Measurements from ENCODE around the gene RMDN2.
"Not testable (repeated sequence)": the region's sequence is repeated elsewhere in the genome, so short reads cannot be mapped to it uniquely, and the experiment has no call there.

The RMDN2 gene

DNA sequence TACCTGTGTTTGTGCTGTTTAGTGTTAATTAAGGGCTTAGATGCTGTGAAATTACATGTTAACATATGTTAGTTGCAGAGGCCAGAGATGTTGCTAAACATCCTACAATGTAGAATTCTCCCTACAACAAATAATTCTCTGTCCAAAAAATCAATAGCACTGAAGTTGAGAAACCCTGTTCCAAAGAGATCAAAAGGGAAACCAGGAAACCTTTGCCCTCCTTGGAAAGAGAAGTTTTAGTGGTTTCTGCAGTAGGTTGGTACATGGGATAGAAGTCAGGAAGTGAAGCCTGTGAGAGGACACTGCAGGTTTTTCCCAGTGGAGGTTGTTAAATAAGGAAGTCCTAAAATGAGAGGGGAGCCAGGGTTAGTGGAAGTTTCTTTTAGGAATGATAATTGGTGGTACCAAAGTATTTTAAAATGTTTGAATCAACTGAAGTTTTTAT, 6.3 kb upstream of the RMDN2 start:
- TF ChIP-seq, protein P1, sequence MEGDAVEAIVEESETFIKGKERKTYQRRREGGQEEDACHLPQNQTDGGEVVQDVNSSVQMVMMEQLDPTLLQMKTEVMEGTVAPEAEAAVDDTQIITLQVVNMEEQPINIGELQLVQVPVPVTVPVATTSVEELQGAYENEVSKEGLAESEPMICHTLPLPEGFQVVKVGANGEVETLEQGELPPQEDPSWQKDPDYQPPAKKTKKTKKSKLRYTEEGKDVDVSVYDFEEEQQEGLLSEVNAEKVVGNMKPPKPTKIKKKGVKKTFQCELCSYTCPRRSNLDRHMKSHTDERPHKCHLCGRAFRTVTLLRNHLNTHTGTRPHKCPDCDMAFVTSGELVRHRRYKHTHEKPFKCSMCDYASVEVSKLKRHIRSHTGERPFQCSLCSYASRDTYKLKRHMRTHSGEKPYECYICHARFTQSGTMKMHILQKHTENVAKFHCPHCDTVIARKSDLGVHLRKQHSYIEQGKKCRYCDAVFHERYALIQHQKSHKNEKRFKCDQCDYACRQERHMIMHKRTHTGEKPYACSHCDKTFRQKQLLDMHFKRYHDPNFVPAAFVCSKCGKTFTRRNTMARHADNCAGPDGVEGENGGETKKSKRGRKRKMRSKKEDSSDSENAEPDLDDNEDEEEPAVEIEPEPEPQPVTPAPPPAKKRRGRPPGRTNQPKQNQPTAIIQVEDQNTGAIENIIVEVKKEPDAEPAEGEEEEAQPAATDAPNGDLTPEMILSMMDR (IDR thresholded peaks at IDR 0.05), result no peak
- no peak for TF ChIP-seq ZFX (IDR thresholded peaks at IDR 0.05; ENCODE audit: borderline replicate concordance)

DNA sequence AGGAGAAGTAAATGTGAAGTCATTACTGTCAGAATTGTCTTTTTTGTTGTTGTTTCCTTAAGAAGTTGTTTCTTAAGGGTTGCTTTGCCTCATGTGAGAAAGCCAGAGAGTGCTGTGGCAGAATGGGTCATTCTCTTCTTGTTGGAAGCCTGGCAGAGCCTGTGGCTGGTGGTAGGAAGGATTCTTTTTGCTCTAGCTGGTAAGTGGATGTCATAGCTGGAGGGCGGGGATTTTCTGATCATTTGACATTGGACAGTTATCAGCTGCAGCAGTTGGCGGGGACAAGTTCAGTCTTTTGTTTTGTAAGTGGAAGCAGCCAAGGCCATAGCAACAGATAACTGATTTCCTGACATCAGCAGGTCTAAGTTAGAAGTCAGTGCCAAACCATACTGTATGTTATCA, 5.5 kb upstream of the RMDN2 start:
- H3K27ac ChIP-seq, result no peak overlapping the region
- TF ChIP-seq ZFX (IDR thresholded peaks at IDR 0.05; ENCODE audit: borderline replicate concordance), result no peak
- TF ChIP-seq, protein P1 (IDR thresholded peaks at IDR 0.05), result no peak

More for the DNA sequence above, 6.3 kb upstream of the RMDN2 start:
- H3K27ac ChIP-seq, result no peak overlapping the region

DNA sequence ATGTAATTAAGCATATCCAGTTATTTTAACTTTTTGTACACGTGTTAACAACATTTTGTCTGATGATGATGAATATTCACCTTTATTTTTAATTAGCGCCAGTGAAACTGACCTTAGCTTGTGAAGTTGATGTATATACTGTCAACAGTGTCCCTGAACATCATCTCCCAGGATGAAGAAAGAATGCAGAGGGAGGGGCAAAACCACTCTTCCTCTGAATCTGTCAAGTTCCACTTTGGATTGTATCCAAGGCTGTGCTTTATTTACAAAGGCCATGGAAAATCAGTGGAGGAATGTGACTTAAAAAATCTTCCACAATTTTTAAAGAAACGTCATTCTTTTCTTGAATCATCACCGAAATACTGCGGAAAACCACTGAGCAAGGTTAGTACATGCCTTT, 4.5 kb upstream of the RMDN2 start:
- no peak overlapping the region for H3K27ac ChIP-seq
- TF ChIP-seq, protein P1 (IDR thresholded peaks at IDR 0.05), result no peak
- no peak for TF ChIP-seq ZFX (IDR thresholded peaks at IDR 0.05; ENCODE audit: borderline replicate concordance)

DNA sequence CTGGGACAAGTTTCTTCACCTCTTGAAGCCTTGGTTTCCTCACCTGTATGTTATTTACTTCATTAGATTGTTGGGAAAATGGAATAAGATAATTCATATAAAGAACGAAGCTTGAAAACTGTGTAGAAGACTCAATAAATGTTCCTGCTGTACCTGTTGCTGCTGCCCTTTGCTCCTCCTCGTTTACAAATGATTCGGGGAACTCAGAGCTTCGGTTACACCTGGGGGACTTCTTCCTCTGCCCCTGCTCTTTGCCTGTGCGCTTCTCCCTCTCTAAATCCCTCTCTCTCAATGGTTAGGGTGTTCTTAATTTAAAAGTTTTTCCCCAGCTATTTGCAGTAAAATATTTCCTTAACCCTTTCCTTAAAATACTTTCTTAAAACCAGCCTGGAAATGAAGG, 3.3 kb upstream of the RMDN2 start:
- H3K27ac ChIP-seq, result no peak overlapping the region
- TF ChIP-seq ZFX (IDR thresholded peaks at IDR 0.05; ENCODE audit: borderline replicate concordance), result no peak
- TF ChIP-seq, protein P1 (IDR thresholded peaks at IDR 0.05), result no peak

DNA sequence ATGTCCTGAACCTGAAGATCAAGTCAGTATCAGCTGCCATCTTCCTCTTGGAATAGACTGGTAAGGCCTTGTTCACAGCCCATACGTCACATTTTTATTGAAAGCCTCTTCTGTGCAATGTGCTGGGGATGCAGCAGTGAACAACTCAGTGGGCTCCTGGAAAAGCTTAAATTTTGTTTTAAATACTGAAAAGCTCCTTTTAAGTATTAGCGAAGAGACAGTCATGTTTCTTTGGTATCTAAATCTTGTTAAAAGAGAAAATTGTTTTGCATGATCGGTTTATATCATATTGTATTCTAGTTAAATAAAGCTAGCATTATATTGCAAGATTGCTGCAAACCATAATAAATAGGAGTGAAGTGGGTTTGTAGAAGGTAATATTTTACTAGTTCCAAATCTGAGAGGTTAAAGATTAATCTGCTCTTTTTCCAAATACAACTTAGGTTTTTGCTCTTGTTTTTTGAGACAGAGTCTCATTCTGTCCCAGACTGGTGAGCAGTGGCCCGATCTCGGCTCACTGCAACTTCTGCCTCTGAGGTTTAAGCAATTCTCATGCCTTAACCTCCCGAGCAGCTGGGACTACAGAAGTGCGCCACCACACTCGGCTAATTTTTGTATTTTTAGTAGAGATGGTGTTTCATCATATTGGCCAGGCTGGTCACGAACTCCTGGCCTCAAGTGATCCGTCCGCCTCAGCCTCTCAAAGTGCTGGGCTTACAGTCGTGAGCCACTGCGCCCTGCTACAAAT, 1.6 kb upstream of the RMDN2 start:
- TF ChIP-seq, protein P1 (IDR thresholded peaks at IDR 0.05), result no peak
- TF ChIP-seq ZFX (IDR thresholded peaks at IDR 0.05; ENCODE audit: borderline replicate concordance), result no peak
- H3K27ac ChIP-seq, result no peak overlapping the region

DNA sequence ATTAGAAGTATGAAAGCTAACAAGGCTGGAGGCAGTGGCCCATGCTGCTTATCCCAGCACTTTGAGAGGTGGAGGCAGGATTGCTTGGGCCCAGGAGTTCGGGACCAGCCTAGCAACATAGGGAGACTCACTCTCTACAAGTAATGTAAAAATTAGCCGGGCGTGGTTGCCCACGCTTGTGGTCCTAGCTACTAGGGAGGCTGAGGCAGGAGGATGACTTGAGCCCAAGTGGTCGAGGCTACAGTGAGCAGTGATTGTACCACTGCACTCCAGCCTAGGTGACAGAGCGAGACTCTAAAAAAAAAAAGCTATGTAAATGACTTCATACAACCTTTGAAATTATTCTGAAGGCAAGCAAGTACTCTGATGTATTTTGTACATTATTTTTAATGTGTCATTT, 1.5 kb downstream of the RMDN2 start:
- TF ChIP-seq ZFX (IDR thresholded peaks at IDR 0.05; ENCODE audit: borderline replicate concordance), result no peak
- TF ChIP-seq, protein P1 (IDR thresholded peaks at IDR 0.05), result no peak
- no peak overlapping the region for H3K27ac ChIP-seq

DNA sequence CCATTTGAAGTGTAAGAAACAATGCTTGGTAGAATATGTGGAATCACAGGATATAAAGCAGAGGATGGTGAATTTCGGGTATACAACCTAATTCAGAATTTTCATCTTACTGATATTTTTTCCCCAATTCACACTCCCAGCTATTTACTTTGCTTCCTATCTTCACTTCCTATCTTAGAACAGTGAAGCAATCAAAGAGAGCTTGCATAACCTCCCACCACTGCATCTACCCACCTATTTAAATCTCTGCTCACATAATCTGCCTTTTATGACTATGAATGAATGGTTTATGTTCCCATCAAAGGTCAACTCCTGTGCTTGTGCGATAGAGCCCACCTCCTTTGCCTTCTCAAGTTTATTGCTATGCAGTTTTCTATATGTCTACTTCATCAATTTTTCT, 3.3 kb downstream of the RMDN2 start:
- H3K27ac ChIP-seq, result no peak overlapping the region
- TF ChIP-seq, protein P1 (IDR thresholded peaks at IDR 0.05), result no peak
- no peak for TF ChIP-seq ZFX (IDR thresholded peaks at IDR 0.05; ENCODE audit: borderline replicate concordance)

DNA sequence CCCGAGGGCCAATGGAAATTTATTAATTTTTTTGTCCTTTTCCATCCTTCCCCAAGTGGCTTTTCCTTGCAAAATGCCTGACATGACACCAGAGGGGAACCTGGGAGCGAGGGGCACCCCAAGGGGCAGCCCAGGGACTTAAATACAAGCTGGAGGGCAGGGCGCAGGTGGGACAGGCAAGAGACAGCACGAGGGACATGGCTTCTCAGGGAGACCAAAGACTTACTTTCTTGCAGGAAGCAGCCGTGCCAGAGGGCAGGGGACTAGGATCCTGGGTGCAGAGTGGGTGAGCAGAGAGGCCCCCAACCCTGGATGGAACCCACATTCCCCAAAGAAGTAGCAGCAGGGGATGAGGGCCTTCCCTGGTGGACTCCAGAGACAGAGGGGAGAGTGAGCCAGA, 5.3 kb downstream of the RMDN2 start:
- not testable (repeated sequence) for H3K27ac ChIP-seq

DNA sequence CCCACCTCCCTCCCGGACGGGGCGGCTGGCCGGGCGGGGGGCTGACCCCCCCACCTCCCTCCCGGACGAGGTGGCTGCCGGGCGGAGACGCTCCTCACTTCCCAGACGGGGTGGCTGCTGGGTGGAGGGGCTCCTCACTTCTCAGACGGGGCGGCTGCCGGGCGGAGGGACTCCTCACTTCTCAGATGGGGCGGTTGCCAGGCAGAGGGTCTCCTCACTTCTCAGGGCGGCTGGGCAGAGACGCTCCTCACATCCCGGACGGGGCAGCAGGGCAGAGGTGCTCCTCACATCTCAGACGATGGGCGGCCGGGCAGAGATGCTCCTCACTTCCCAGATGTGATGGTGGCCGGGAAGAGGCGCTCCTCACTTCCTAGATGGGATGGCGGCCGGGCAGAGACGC, 7.8 kb downstream of the RMDN2 start:
- H3K27ac ChIP-seq, result not testable (repeated sequence)

Measured in 22Rv1 (cell line).